Left ventricle myocardium inferior (tissue), 1 donor: ENCODE measurements around the gene VSIG10. TPM values are rescaled to one million over a fixed set of nuclear protein-coding genes. Genes with fewer than 3 reads are reported as not detected.
"Not testable (repeated sequence)": the region's sequence is repeated elsewhere in the genome, so short reads cannot be mapped to it uniquely, and the experiment has no call there.

Experiments used
- DNase-seq: peaks from one replicate; pipeline ENCODE4 v3.0.0-alpha.2; 2020
- H3K27ac ChIP-seq: fragments of 200-600 bp; replicated peaks from 2 replicates; pipeline ENCODE4 v1.8.0; 2021
- H3K27me3 ChIP-seq: fragments of 200-600 bp; 2 replicates; pipeline ENCODE4 v1.8.0; 2021; ENCODE audit warnings: low read depth
- H3K36me3 ChIP-seq: fragments of 200-600 bp; 2 replicates; pipeline ENCODE4 v1.8.0; 2021
- H3K4me1 ChIP-seq: fragments of 200-600 bp; 2 replicates; pipeline ENCODE4 v1.8.0; 2021
- H3K4me3 ChIP-seq: fragments of 200-600 bp; 2 replicates; pipeline ENCODE4 v1.8.0; 2021; ENCODE audit warnings: mild to moderate bottlenecking, moderate library complexity
- H3K9me3 ChIP-seq: fragments of 200-600 bp; replicated peaks from 2 replicates; pipeline ENCODE4 v1.8.0; 2021
- intact Hi-C: fragments of 100-400 bp; cut with micrococcal nuclease; formaldehyde crosslinking; loops from one replicate; pipeline ENCODE4 v1.11.0; 2022
- total RNA-seq: library from RNA; stranded (reverse); fragmentation: NEBNext Ultra II Directional; extraction: Animal tissue kit (Norgen Biotek cat#: 25700); gene quantifications from one replicate; pipeline ENCODE4 v1.2.1, GENCODE V29; 2021
- TF ChIP-seq, protein P1 (sequence below): fragments of 200-600 bp; IDR thresholded peaks from 2 replicates; pipeline ENCODE4 v1.8.0; 2021; ENCODE audit warnings: antibody characterized with exemption, mild to moderate bottlenecking, borderline replicate concordance
- donor health status: DM: no; HTN: yes; CAD: no; lungs with severe emphysema.

Gene VSIG10
- total RNA-seq, 1 donor from 2014 or later, result 12.1 TPM

DNA sequence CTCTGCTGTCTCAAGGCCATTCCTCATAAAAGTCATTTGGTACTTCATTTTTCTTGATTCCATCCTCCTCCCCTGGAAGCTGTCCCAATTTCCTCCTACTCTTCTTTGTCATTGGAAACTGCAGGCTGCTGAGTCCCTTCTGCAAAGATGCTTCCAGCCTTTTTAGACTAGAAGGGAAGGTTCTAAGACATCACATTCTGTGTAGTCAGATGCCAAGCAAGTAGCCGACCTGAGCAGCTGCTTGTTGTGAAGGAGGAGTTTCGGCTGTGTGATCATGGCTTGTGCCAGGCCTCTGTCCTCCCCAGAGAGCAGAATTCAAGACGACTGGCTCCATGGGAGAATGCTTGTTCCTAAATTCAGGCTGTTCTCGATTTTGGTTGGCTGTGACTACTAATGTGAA, 78.6 kb downstream of the VSIG10 start:
- H3K27ac ChIP-seq, result no peak overlapping the region
- no peaks in the 10 kb centered on the region for H3K4me1 ChIP-seq
- intact Hi-C loops, result no loop called here
- H3K4me3 ChIP-seq, result no peak overlapping the region
- no peaks in the 10 kb centered on the region for H3K27me3 ChIP-seq
- H3K36me3 ChIP-seq, result peaks cover 55% of the 10 kb centered on the region
- no peaks in the 10 kb centered on the region for H3K9me3 ChIP-seq
- TF ChIP-seq, protein P1, sequence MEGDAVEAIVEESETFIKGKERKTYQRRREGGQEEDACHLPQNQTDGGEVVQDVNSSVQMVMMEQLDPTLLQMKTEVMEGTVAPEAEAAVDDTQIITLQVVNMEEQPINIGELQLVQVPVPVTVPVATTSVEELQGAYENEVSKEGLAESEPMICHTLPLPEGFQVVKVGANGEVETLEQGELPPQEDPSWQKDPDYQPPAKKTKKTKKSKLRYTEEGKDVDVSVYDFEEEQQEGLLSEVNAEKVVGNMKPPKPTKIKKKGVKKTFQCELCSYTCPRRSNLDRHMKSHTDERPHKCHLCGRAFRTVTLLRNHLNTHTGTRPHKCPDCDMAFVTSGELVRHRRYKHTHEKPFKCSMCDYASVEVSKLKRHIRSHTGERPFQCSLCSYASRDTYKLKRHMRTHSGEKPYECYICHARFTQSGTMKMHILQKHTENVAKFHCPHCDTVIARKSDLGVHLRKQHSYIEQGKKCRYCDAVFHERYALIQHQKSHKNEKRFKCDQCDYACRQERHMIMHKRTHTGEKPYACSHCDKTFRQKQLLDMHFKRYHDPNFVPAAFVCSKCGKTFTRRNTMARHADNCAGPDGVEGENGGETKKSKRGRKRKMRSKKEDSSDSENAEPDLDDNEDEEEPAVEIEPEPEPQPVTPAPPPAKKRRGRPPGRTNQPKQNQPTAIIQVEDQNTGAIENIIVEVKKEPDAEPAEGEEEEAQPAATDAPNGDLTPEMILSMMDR, result no peak
- DNase-seq, result no peak

DNA sequence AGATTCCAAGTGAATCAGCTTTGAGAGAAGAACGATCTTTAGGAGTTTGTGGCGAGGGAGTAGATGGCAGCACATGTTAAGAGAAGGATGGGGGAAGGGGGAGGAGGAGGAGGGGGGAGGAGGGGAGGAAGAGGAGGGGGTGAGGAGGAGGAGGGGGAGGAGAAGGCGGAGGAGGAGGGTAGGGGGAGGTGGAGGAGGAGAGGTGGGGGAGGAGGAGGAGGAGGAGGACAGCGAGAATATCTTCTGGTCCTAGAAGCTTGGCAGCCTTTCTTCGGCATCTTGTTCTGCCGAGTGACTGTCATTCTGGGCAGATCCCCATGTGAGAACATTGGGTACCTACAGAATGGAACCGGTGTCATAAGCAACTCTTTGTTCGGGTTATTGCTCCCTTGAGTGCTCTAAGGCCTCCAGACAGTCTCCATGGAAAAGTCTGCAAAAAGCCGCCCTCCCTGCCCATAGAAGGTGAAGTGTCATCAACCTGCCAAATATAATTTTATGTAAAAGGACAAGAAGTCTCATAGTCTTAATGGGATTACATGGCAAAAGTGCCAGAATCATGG, 80.4 kb downstream of the VSIG10 start:
- DNase-seq, result no peak
- intact Hi-C loops, result no loop called here
- Histone ChIP-seq H3K9me3 (no peaks in the 10 kb centered on the region), H3K4me3 (no peak overlapping the region), H3K36me3 (peaks cover 50% of the 10 kb centered on the region), H3K27me3 (no peaks in the 10 kb centered on the region), H3K27ac (no peak overlapping the region), H3K4me1 (no peaks in the 10 kb centered on the region)
- TF ChIP-seq, protein P1, result no peak

DNA sequence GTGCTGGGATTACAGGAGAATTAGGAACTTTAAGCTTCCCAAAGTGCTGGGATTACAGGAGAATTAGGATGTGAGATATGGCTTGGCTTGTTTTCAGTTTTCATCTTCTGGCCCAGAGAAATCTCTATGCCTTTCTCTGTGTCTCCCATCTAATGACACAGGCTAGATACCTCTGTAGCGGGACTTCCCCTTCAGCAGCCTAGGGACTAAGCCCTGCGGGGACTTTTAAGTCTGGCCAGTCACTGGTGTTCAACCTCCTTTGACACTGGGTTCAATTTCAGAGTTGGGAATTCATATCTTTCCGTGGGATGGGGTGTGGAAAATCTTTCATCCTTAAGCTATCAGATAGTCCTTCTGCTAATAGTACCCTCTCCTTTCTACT, 81.1 kb downstream of the VSIG10 start:
- no peaks in the 10 kb centered on the region for H3K27me3 ChIP-seq
- TF ChIP-seq, protein P1, result no peak
- DNase-seq, result no peak
- H3K4me3 ChIP-seq, result no peak overlapping the region
- no peak overlapping the region for H3K27ac ChIP-seq
- peaks cover 3% of the 10 kb centered on the region for H3K4me1 ChIP-seq
- H3K9me3 ChIP-seq, result no peaks in the 10 kb centered on the region
- intact Hi-C loops, result no loop called here
- peaks cover 46% of the 10 kb centered on the region for H3K36me3 ChIP-seq

DNA sequence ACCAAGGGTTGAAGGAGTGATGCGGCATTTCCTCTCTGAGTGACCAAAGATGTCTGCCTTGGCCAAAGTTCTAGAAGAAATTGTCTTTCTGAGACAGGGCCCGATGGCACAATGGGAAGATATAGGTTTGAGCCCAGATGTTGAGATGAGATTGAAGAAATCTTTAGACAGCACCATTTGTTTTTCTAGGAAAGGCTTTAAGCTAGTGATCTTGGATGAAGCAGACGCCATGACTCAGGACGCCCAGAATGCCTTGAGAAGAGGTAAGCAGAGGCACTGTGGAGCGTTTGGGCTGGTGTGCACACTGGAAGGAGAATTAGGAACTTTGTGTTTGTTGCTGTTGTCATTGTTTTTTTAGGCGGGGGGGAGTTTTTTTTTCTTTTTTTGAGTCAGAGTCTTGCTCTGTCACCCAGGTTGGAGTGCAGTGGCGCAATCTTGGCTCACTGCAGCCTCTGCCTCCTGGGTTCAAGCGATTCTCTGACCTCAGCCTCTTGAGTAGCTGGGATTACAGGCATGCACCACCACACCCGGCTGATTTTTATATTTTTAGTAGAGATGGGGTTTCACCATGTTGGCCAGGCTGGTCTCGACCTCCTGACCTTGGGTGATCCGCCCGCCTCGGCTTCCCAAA, 81.6 kb downstream of the VSIG10 start:
- DNase-seq, H3K27me3 ChIP-seq, H3K27ac ChIP-seq, H3K9me3 ChIP-seq, H3K4me1 ChIP-seq, intact Hi-C loops, H3K4me3 ChIP-seq: not testable (repeated sequence)
- H3K36me3 ChIP-seq, result peaks cover 41% of the 10 kb centered on the region

DNA sequence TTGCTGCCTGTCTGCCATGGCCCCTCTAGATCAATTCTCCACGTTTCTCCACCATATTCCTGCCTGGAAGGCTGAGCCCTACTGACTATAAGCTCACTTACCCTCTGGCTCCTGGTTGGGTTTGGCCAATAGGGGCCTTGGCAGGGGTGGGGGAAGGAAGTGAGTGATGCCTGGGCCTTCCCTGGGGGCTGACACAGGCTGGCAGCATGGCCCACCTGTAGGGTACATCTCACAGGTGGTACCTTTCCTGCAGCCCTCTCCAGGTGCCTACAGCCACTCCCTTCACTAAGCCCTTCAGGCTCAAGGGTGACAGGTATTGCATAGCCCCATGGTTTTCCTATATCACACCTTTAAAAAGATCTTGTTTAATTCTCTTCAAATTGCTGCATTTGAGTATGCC, 83.8 kb downstream of the VSIG10 start:
- Histone ChIP-seq H3K9me3 (no peaks in the 10 kb centered on the region), H3K36me3 (peaks cover 19% of the 10 kb centered on the region), H3K4me3 (no peak overlapping the region), H3K4me1 (peaks cover 20% of the 10 kb centered on the region), H3K27me3 (no peaks in the 10 kb centered on the region), H3K27ac (no peak overlapping the region)
- intact Hi-C loops, result no loop called here
- TF ChIP-seq, protein P1, result no peak
- DNase-seq, result no peak

DNA sequence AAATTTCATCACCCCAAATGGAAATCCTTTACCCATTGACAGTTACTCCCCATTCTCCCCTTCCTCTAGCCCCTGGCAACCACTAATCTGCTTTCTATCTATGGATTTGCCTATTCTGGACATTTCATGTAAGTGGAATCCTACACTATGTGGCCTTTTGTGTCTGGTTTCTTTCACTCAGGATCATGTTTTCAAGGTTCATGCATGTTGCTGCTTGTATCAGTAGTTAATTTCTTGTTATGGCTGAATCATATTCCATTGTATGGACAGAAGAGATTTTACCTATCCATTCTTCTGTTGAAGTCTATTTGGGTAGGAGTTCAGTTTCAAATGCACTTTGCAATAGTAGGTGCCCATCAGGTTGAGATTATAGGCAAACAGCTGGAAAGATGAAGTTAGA, 85.9 kb downstream of the VSIG10 start:
- no peak for DNase-seq
- peaks cover 20% of the 10 kb centered on the region for H3K4me1 ChIP-seq
- peaks cover 14% of the 10 kb centered on the region for H3K36me3 ChIP-seq
- TF ChIP-seq, protein P1, result no peak
- H3K4me3 ChIP-seq, result no peak overlapping the region
- H3K9me3 ChIP-seq, result no peaks in the 10 kb centered on the region
- H3K27me3 ChIP-seq, result no peaks in the 10 kb centered on the region
- intact Hi-C loops, result no loop called here
- no peak overlapping the region for H3K27ac ChIP-seq
